ENCODE measurements around the gene ELAVL3. TPM values are rescaled to one million over a fixed set of nuclear protein-coding genes. Genes with fewer than 3 reads are reported as not detected.
A peak's percentile ranks its signal among the peaks of the same experiment; 100 is the strongest.

ELAVL3 gene
- total and polyA plus RNA-seq, 8 donors, result 0.08 to 0.16 (median 0.15) TPM; not detected in 5

- TF ChIP-seq CTCF (IDR thresholded peaks at IDR 0.05), result no peak
- Histone ChIP-seq H3K4me3 (no peak overlapping the region), H3K27ac (no peak overlapping the region), H3K27me3 (no peaks in the 10 kb centered on the region), H3K36me3 (no peaks in the 10 kb centered on the region), H3K4me1 (no peaks in the 10 kb centered on the region), H3K9me3 (no peaks in the 10 kb centered on the region)
- FAIRE-seq, result no peak
- no peak for ATAC-seq
- whole genome bisulfite sequencing, 2 donors, result 96 to 97% methylated on average over 27 of the region's 27 CpGs
- DNase-seq, result peak in 1 of 6 donors; percentile 74
- intact Hi-C loops (cut with DNase I), result loop anchor here in 1 of 3 donors (10.0 kb wide), 1 partner anchor 80 kb away; the partner anchor contains the start of gene ACP5
Observed at GRCh38 chr19:11494634-11495285, 13.9 kb upstream of the ELAVL3 start.

- Histone ChIP-seq H3K4me1 (no peaks in the 10 kb centered on the region), H3K4me3 (no peak overlapping the region), H3K27me3 (no peaks in the 10 kb centered on the region), H3K36me3 (peaks cover 0 to under 1% (median 0%) of the 10 kb centered on the region in 3 donors), H3K27ac (no peak overlapping the region), H3K9me3 (no peaks in the 10 kb centered on the region)
- ATAC-seq (no peak), FAIRE-seq (no peak), DNase-seq (no peak)
- intact Hi-C loops (cut with DNase I), result loop anchor here in 1 of 3 donors (10.0 kb wide), 1 partner anchor 195 kb away; the partner anchor contains the start of gene TSPAN16
- WGBS, 2 donors, result 95 to 96% methylated on average over 7 of the region's 7 CpGs
- TF ChIP-seq CTCF (IDR thresholded peaks at IDR 0.05), result no peak
Observed at GRCh38 chr19:11489378-11489777, 8.5 kb upstream of the ELAVL3 start.

GRCh38 chr19:11486661-11487503 lies 6.0 kb upstream of the ELAVL3 start:
- peaks cover 0 to 5% (median 0%) of the 10 kb centered on the region in 3 donors for H3K36me3 ChIP-seq
- H3K9me3 ChIP-seq, result no peaks in the 10 kb centered on the region
- peaks cover 0 to 13% (median 0%) of the 10 kb centered on the region in 4 donors for H3K27me3 ChIP-seq
- no peak overlapping the region for H3K4me3 ChIP-seq
- 91 to 94% methylated on average over 44 to 45 of the region's 45 CpGs for WGBS, 2 donors
- no peak for TF ChIP-seq CTCF (IDR thresholded peaks at IDR 0.05)
- peak in 1 of 6 donors; percentile 61 for DNase-seq
- H3K27ac ChIP-seq, result no peak overlapping the region
- no peak for FAIRE-seq
- H3K4me1 ChIP-seq, result peaks cover 0 to 8% (median 6%) of the 10 kb centered on the region in 3 donors
- intact Hi-C loops (cut with DNase I), result loop anchor here in 1 of 3 donors (10.0 kb wide), 1 partner anchor 192 kb away; the partner anchor contains the start of gene TSPAN16
- ATAC-seq, result no peak

GRCh38 chr19:11485245-11485837 lies 4.5 kb upstream of the ELAVL3 start:
- H3K9me3 ChIP-seq, result no peaks in the 10 kb centered on the region
- H3K4me3 ChIP-seq, result no peak overlapping the region
- 90% methylated on average over 13 of the region's 13 CpGs for WGBS, 2 donors
- H3K4me1 ChIP-seq, result peaks cover 0 to 8% (median 6%) of the 10 kb centered on the region in 3 donors
- intact Hi-C loops (cut with DNase I), result loop anchor here in 1 of 3 donors (10.0 kb wide), 1 partner anchor 191 kb away; the partner anchor contains the start of gene TSPAN16
- no peak for FAIRE-seq
- no peak for TF ChIP-seq CTCF (IDR thresholded peaks at IDR 0.05)
- peak in 1 of 6 donors; percentile 53 for DNase-seq
- ATAC-seq, result no peak
- H3K27me3 ChIP-seq, result peaks cover 0 to 15% (median 5%) of the 10 kb centered on the region in 4 donors
- no peak overlapping the region for H3K27ac ChIP-seq
- H3K36me3 ChIP-seq, result peaks cover 0 to 5% (median 0%) of the 10 kb centered on the region in 3 donors
